Spleen (tissue), 11 donors: Measurements from ENCODE around the gene TRAPPC12. TPM values are rescaled to one million over a fixed set of nuclear protein-coding genes. Genes with fewer than 3 reads are reported as not detected.

Source experiments
- DNase-seq: peaks from one replicate; pipeline ENCODE4 v3.0.0-alpha.2; 2020
- H3K27ac ChIP-seq, 8 donors: fragments of 200-600 bp; sonication (generic) in 7 of 8; 1 replicate in 4 of 8; 2 replicates in 4 of 8; pipeline versions ENCODE4 v1.5.0 to v1.8.0; 2016 to 2021; ENCODE audit warnings: inconsistent platforms in 4 of 8, mild to moderate bottlenecking in 4 of 8, moderate library complexity in 1 of 8
- H3K27me3 ChIP-seq, 7 donors: fragments of 200-600 bp; sonication (generic) in 6 of 7; replicated peaks in 1 of 7; 1 replicate in 4 of 7; 2 replicates in 3 of 7; pipeline versions ENCODE4 v1.5.0 to v1.8.0; 2016 to 2021; ENCODE audit warnings: inconsistent platforms in 3 of 7, mild to moderate bottlenecking in 1 of 7
- H3K36me3 ChIP-seq, 6 donors: fragments of 200-600 bp; sonication (generic) in 5 of 6; 1 replicate in 4 of 6; 2 replicates in 2 of 6; pipeline versions ENCODE4 v1.5.0 to v1.8.0; 2016 to 2021; ENCODE audit warnings: inconsistent platforms in 2 of 6
- H3K4me1 ChIP-seq, 6 donors: fragments of 200-600 bp; sonication (generic) in 5 of 6; 1 replicate in 3 of 6; 2 replicates in 3 of 6; pipeline versions ENCODE4 v1.5.0 to v1.8.0; 2016 to 2021; ENCODE audit warnings: inconsistent platforms in 3 of 6
- H3K4me3 ChIP-seq, 8 donors: fragments of 200-600 bp; sonication (generic) in 7 of 8; 1 replicate in 4 of 8; 2 replicates in 4 of 8; pipeline versions ENCODE4 v1.5.0 to v1.8.0; 2016 to 2021; ENCODE audit warnings: inconsistent platforms in 4 of 8, mild to moderate bottlenecking in 4 of 8, moderate library complexity in 2 of 8
- H3K9me3 ChIP-seq, 8 donors: fragments of 200-600 bp; sonication (generic) in 7 of 8; 1 replicate in 4 of 8; 2 replicates in 4 of 8; pipeline versions ENCODE4 v1.5.0 to v1.8.0; 2016 to 2021; ENCODE audit warnings: inconsistent platforms in 4 of 8
- POLR2A ChIP-seq, 3 donors: fragments of 450-650 bp; IDR thresholded peaks; one replicate each; pipeline ENCODE4 v1.5.1; 2017; ENCODE audit warnings: antibody characterized with exemption in 3 of 3, mild to moderate bottlenecking in 1 of 3
- POLR2AphosphoS5 ChIP-seq, 3 donors: sonication (generic); formaldehyde crosslinking; IDR thresholded peaks; one replicate each; pipeline ENCODE4 v1.5.1; 2017; ENCODE audit warnings: antibody characterized with exemption in 3 of 3
- WGBS, 5 donors: extraction: QIAGEN DNeasy Blood & Tissue Kit in 3 of 5; methylation state at CpG; one replicate each; pipeline versions ENCODE4 v1.1.5 to v1.1.7; 2013 to 2018; 5-methylcytosine and 5-hydroxymethylcytosine counted together
- intact Hi-C: fragments of 100-400 bp; cut with DNase I; formaldehyde crosslinking; loops from one replicate; pipeline ENCODE4 v1.15.0; 2023; ENCODE audit warnings: low total_unique reads
- polyA plus RNA-seq, 3 donors: library from polyadenylated mRNA; stranded (reverse); fragments of 200-250 nt; gene quantifications; one replicate each; pipeline ENCODE4 v1.2.1, GENCODE V29; 2013
- total RNA-seq, 7 donors: library from RNA; depleted of rRNA in 3 of 7; stranded (reverse); fragments of >200 nt in 3 of 7; fragmentation: NEBNext Ultra II Directional in 4 of 7; extraction: Animal tissue kit (Norgen Biotek cat#: 25700) in 4 of 7; gene quantifications; one replicate each; pipeline versions ENCODE4 v1.1.0 to v1.2.1, GENCODE V29; 2016 to 2021
- TF ChIP-seq, protein P1 (sequence below), 11 experiments: fragments of 200-600 bp in 7 of 11; fragments of 450-650 bp in 4 of 11; sonication (generic) in 4 of 11; IDR thresholded peaks in 8 of 11; conservative IDR thresholded peaks in 3 of 11; 1 replicate in 7 of 11; 2 replicates in 4 of 11; pipeline versions ENCODE4 v1.4.0 to v1.8.0; 2016 to 2021; ENCODE audit warnings: antibody characterized with exemption in 11 of 11, inconsistent platforms in 4 of 11, mild to moderate bottlenecking in 1 of 11
- donor health status: healthy with polysubstance abuse.
- donor health status: DM: no; HTN: no; CAD: no; lungs with moderate emphysema.
- donor health status: DM: no; HTN: no; CAD: no.
- donor health status: Bipolar disorder and iron deficiency.
- donor health status: healthy.
- donor health status: DM: no; HTN: no; CAD: no.
- donor health status: DM: yes; HTN: yes; CAD: no.

Gene TRAPPC12
- total and polyA plus RNA-seq, 10 donors = 70.2 to 132 (median 97.1) TPM

DNA sequence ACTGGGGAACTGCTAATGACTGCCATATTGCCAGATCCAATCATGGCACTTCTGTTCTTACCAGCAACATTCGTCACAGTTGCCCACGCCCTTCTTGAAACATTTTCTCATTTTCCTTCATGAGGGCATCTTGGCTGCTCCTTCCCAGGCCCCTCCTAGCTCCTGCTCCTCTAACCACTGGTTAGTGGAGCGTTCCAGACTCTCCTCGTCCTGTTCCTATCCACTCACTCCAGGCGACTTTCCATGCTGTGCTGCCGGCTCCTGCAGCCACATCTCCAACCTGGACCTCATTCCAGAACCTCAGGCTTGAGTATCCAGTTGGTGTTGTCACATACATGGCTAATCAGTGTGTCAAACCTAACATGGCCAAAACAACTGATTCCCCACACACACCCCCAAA lies 141.1 kb downstream of the TRAPPC12 start:
- Histone ChIP-seq H3K27me3 (no peaks in the 10 kb centered on the region), H3K27ac (peak overlapping the region in 4 of 8 donors; percentile 95 to 100 (median 98)), H3K4me1 (peaks cover 15 to 60% (median 37%) of the 10 kb centered on the region in 6 donors), H3K4me3 (peak overlapping the region in 5 of 8 donors; percentile 73 to 96 (median 78)), H3K9me3 (peaks cover 0 to 5% (median 0%) of the 10 kb centered on the region in 8 donors), H3K36me3 (peaks cover 0 to 13% (median 0%) of the 10 kb centered on the region in 6 donors)
- intact Hi-C loops = no loop called here
- no peak for DNase-seq
- TF ChIP-seq, protein P1, sequence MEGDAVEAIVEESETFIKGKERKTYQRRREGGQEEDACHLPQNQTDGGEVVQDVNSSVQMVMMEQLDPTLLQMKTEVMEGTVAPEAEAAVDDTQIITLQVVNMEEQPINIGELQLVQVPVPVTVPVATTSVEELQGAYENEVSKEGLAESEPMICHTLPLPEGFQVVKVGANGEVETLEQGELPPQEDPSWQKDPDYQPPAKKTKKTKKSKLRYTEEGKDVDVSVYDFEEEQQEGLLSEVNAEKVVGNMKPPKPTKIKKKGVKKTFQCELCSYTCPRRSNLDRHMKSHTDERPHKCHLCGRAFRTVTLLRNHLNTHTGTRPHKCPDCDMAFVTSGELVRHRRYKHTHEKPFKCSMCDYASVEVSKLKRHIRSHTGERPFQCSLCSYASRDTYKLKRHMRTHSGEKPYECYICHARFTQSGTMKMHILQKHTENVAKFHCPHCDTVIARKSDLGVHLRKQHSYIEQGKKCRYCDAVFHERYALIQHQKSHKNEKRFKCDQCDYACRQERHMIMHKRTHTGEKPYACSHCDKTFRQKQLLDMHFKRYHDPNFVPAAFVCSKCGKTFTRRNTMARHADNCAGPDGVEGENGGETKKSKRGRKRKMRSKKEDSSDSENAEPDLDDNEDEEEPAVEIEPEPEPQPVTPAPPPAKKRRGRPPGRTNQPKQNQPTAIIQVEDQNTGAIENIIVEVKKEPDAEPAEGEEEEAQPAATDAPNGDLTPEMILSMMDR (IDR thresholded peaks at IDR 0.05 in 8 of 11, conservative IDR thresholded peaks at IDR 0.05 in 3 of 11) = no peak
- TF ChIP-seq POLR2AphosphoS5 (IDR thresholded peaks at IDR 0.05) (no peak), POLR2A (IDR thresholded peaks at IDR 0.05) (no peak)
- WGBS, 5 donors = 93 to 95% (median 94%) methylated on average over 6 of the region's 6 CpGs

DNA sequence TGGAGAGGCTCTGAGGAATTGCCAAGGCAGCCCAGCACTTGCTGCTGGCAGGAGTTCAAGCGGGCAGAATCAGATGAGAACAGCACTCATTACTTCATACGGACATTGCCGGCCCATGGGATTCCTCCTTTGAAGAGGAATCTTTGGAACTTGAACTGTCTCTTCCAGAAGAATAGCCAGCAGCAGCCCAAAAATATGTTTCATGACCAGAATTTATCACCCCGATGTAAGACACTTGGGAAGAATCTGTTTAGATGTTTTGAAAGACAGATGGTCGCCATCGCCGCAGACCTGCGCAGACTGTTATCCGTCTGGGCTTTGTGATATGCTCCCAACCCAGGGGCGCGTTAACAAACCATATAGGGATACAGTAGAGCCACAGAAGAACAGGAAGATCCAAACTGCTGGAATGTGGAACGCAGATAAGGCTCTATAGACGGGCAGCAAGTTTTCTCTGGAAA lies 143.5 kb downstream of the TRAPPC12 start:
- Histone ChIP-seq H3K27ac (peak overlapping the region in 3 of 8 donors; percentile 10 to 58 (median 35)), H3K36me3 (no peaks in the 10 kb centered on the region), H3K4me3 (no peak overlapping the region), H3K4me1 (peaks cover 9 to 50% (median 29%) of the 10 kb centered on the region in 6 donors), H3K27me3 (no peaks in the 10 kb centered on the region), H3K9me3 (no peaks in the 10 kb centered on the region)
- no peak for TF ChIP-seq POLR2A (IDR thresholded peaks at IDR 0.05)
- no peak for TF ChIP-seq POLR2AphosphoS5 (IDR thresholded peaks at IDR 0.05)
- TF ChIP-seq, protein P1 (IDR thresholded peaks at IDR 0.05 in 8 of 11, conservative IDR thresholded peaks at IDR 0.05 in 3 of 11) = no peak
- DNase-seq = no peak
- 72 to 90% (median 88%) methylated on average over 13 of the region's 13 CpGs for WGBS, 5 donors
- intact Hi-C loops = no loop called here

DNA sequence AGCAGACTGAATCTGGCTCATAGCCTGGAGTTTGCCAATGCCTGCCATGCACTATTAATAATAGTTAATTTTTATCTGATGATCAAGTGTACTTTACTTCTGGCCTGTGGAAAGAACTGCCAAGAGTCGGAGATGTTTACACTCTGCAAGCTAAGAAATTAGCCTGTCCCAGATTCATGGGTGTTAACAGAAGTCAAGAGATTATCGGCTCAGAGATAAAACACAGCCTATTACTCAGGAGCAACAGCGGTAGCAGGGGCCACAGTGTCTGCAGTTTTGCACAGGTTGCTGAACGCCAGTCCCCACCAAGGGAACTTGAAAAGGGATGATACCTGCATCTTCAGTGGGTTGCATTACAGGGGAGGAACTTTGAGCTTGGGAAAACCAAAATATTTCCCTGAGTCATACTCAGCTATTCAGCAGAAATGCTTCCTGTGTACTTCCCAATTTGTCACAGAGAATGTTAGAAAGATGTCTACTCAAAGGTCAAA lies 144.1 kb downstream of the TRAPPC12 start:
- Histone ChIP-seq H3K27me3 (no peaks in the 10 kb centered on the region), H3K4me1 (peaks cover 7 to 46% (median 25%) of the 10 kb centered on the region in 6 donors), H3K4me3 (no peak overlapping the region), H3K27ac (peak overlapping the region in 3 of 8 donors; percentile 10 to 58 (median 35)), H3K36me3 (no peaks in the 10 kb centered on the region), H3K9me3 (no peaks in the 10 kb centered on the region)
- DNase-seq = no peak
- WGBS, 5 donors = 68 to 81% (median 76%) methylated on average over 4 of the region's 4 CpGs
- intact Hi-C loops = no loop called here
- TF ChIP-seq POLR2A (IDR thresholded peaks at IDR 0.05) (no peak), POLR2AphosphoS5 (IDR thresholded peaks at IDR 0.05) (no peak)
- TF ChIP-seq, protein P1 (IDR thresholded peaks at IDR 0.05 in 8 of 11, conservative IDR thresholded peaks at IDR 0.05 in 3 of 11) = no peak

DNA sequence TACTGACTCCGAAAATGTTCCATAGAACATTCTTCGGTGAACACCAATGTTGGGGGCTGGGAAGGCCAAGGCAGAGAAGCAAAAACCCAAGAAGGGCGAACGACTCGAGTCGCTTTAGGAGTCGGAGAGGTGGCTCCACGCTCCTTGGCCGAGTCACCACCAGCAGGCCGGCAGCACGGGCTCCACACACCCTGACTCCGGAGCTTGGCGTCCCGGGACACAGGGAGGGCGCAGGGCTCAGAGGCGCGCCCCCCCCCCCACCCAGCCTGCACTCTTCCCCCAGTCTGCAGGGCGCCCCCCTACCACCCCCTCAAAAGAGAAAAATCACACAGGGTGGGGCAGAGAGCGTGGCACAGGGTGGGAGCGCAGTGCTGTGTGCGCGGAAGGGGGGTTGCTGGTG lies 147.4 kb downstream of the TRAPPC12 start:
- TF ChIP-seq POLR2AphosphoS5 (IDR thresholded peaks at IDR 0.05) = no peak
- TF ChIP-seq POLR2A (IDR thresholded peaks at IDR 0.05) = no peak
- TF ChIP-seq, protein P1 (IDR thresholded peaks at IDR 0.05 in 8 of 11, conservative IDR thresholded peaks at IDR 0.05 in 3 of 11) = no peak
- H3K4me1 ChIP-seq = peaks cover 0 to 23% (median 8%) of the 10 kb centered on the region in 6 donors
- peaks cover 0 to 7% (median 0%) of the 10 kb centered on the region in 6 donors for H3K36me3 ChIP-seq
- H3K9me3 ChIP-seq = no peaks in the 10 kb centered on the region
- no peaks in the 10 kb centered on the region for H3K27me3 ChIP-seq
- H3K4me3 ChIP-seq = no peak overlapping the region
- no peak overlapping the region for H3K27ac ChIP-seq
- WGBS, 5 donors = 90 to 96% (median 93%) methylated on average over 17 to 22 of the region's 22 CpGs
- DNase-seq = no peak
- intact Hi-C loops = no loop called here
